Activated CD4-positive, alpha-beta memory T cell treated with anti-CD3 and anti-CD28 coated beads for 36 hours (primary cell): ENCODE measurements around the gene TAF7L. TPM values are rescaled to one million over a fixed set of nuclear protein-coding genes. Genes with fewer than 3 reads are reported as not detected.
"Not testable (repeated sequence)": the region's sequence is repeated elsewhere in the genome, so short reads cannot be mapped to it uniquely, and the experiment has no call there.

Source experiments
- CTCF ChIA-PET: fragments of 350-600 bp; sonication (Branson Sonifier 250); formaldehyde crosslinking; loops from one replicate; lab custom pipeline; 2021; ENCODE audit warnings: antibody characterized with exemption, inconsistent platforms; lab: Charles Lee
- POLR2A ChIA-PET: fragments of 350-600 bp; sonication (Branson Sonifier 250); formaldehyde crosslinking; loops from one replicate; lab custom pipeline; 2021; ENCODE audit warnings: antibody characterized with exemption; lab: Charles Lee
- DNase-seq: peaks from one replicate; pipeline ENCODE4 v3.0.0-alpha.2; 2020
- H3K27ac Mint-ChIP-seq: one replicate; pipeline ENCODE4 v1.8.0; 2021; ENCODE audit warnings: mixed read lengths
- H3K27me3 Mint-ChIP-seq: one replicate; pipeline ENCODE4 v1.8.0; 2021; ENCODE audit warnings: mixed read lengths
- H3K36me3 Mint-ChIP-seq: one replicate; pipeline ENCODE4 v1.8.0; 2021; ENCODE audit warnings: mixed read lengths
- H3K4me1 Mint-ChIP-seq: one replicate; pipeline ENCODE4 v1.8.0; 2021; ENCODE audit warnings: low read depth, mixed read lengths
- H3K4me3 Mint-ChIP-seq: one replicate; pipeline ENCODE4 v1.8.0; 2021; ENCODE audit warnings: mild to moderate bottlenecking, mixed read lengths
- H3K9me3 Mint-ChIP-seq: one replicate; pipeline ENCODE4 v1.8.0; 2021; ENCODE audit warnings: mixed read lengths
- intact Hi-C: fragments of 100-400 bp; cut with micrococcal nuclease; formaldehyde crosslinking; loops from one replicate; pipeline ENCODE4 v1.15.1; 2023
- total RNA-seq, 2 experiments: library from RNA; stranded (reverse); gene quantifications; one replicate each; pipeline ENCODE4 v1.2.3, GENCODE V29; 2021

Gene TAF7L, protein sequence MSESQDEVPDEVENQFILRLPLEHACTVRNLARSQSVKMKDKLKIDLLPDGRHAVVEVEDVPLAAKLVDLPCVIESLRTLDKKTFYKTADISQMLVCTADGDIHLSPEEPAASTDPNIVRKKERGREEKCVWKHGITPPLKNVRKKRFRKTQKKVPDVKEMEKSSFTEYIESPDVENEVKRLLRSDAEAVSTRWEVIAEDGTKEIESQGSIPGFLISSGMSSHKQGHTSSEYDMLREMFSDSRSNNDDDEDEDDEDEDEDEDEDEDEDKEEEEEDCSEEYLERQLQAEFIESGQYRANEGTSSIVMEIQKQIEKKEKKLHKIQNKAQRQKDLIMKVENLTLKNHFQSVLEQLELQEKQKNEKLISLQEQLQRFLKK
- not detected for total RNA-seq

DNA sequence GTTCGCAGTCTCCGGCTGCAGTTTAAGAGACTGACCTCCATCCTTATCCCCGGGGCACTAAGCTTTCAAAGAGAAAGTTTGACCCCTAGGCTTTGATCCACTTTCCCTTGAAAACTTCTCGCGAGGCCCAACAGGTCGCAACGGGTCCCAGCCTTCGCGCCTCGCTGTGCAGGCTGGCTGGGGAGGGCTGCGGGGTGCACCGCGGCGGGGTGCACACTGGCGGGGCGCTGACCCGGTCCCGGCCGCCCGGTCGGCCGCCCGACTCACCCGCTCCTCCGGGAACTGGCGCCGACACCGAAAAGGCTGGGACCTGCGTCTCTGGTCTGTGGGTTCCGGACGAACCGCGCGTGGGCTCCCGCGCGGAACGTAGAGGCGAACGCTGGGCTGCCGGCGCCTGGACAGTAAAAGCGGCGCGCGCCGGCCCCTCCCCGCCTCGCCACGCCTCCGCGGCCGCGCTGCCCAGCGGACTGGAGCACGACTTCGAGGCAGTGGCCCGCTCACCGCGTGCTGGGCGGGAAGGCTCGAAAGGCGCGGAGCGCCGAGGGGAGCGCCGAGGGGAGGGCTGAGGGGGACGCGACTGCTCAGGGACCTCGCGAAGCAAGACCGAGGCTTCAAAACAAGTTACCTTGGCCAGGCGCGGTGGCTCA lies at the start of gene TAF7L:
Gene TAF7L (minus strand): TSS at position 378 of the 647 bp plus-strand sequence. CDS start 3,791 bp downstream, outside the sequence.
- H3K9me3 Mint-ChIP-seq = no peaks in the 10 kb centered on the region
- intact Hi-C loops = no loop called here
- POLR2A ChIA-PET = interaction anchor here (0.6 kb wide), 1 partner anchor 295 kb away, joined by 7 read pairs; no protein-coding TSS in a partner anchor
- DNase-seq = no peak
- peaks cover 3% of the 10 kb centered on the region for H3K27me3 Mint-ChIP-seq
- H3K4me3 Mint-ChIP-seq = no peak within 1 kb of the TSS
- CTCF ChIA-PET = no interaction called here
- no peaks in the 10 kb centered on the region for H3K36me3 Mint-ChIP-seq
- H3K4me1 Mint-ChIP-seq = no peaks in the 10 kb centered on the region
- no peak within 1 kb of the TSS for H3K27ac Mint-ChIP-seq

GRCh38 chrX:101337776-101338271 lies 46.7 kb upstream of the TAF7L start:
- no peak for DNase-seq
- POLR2A ChIA-PET = no interaction called here
- CTCF ChIA-PET = no interaction called here

DNA sequence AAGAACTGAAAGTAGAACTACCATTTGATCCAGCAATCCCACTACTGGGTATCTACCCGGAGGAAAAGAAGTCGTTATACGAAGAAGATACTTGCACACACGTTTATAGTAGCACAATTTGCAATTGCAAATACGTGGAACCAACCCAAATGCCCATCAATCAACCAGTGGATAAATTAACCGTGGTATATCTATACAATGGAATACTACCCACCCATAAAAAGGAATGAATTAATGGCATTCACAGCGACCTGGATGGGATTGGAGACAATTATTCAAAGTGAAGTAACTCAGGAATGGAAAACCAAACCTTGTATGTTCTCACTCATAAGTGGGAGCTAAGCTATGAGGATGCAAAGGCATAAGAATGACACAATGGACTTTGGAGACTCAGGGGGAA lies 43.2 kb upstream of the TAF7L start:
- H3K27me3 Mint-ChIP-seq, H3K9me3 Mint-ChIP-seq, intact Hi-C loops, H3K4me1 Mint-ChIP-seq, H3K36me3 Mint-ChIP-seq, DNase-seq, CTCF ChIA-PET, H3K27ac Mint-ChIP-seq, H3K4me3 Mint-ChIP-seq, POLR2A ChIA-PET: not testable (repeated sequence)

More at GRCh38 chrX:101337776-101338271, 46.7 kb upstream of the TAF7L start:
- no peaks in the 10 kb centered on the region for H3K36me3 Mint-ChIP-seq
- peaks cover 1% of the 10 kb centered on the region for H3K4me1 Mint-ChIP-seq
- intact Hi-C loops = no loop called here
- H3K4me3 Mint-ChIP-seq = no peak overlapping the region
- H3K9me3 Mint-ChIP-seq = no peaks in the 10 kb centered on the region
- no peak overlapping the region for H3K27ac Mint-ChIP-seq
- H3K27me3 Mint-ChIP-seq = no peaks in the 10 kb centered on the region

- H3K27me3 Mint-ChIP-seq, H3K4me3 Mint-ChIP-seq, CTCF ChIA-PET, H3K9me3 Mint-ChIP-seq, H3K36me3 Mint-ChIP-seq, H3K27ac Mint-ChIP-seq, intact Hi-C loops, H3K4me1 Mint-ChIP-seq, DNase-seq, POLR2A ChIA-PET: not testable (repeated sequence)
Observed at GRCh38 chrX:101326600-101326999, 35.5 kb upstream of the TAF7L start.

DNA sequence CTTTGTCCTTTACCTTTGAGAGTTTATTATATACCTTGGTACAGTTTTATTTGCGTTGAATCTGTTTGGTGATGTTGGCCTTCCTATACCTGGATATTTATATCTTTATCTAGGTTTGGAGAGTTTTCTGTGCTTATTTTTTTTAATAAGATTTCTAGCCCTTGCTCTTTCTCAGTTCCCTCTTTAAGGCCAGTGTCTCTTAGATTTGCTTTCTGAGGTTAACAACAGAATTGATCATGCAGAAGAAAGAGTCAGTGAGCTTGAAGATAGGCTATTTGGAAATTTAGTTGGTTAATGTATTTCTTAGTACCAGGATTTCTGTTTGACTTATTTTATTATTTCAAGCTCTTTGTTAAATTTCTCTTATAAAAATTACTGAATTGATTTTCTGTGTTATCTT lies 12.7 kb upstream of the TAF7L start:
- no peaks in the 10 kb centered on the region for H3K9me3 Mint-ChIP-seq
- H3K36me3 Mint-ChIP-seq = no peaks in the 10 kb centered on the region
- ChIA-PET CTCF (no interaction called here), POLR2A (no interaction called here)
- no peaks in the 10 kb centered on the region for H3K27me3 Mint-ChIP-seq
- H3K4me1 Mint-ChIP-seq = no peaks in the 10 kb centered on the region
- no peak overlapping the region for H3K27ac Mint-ChIP-seq
- no peak for DNase-seq
- intact Hi-C loops = no loop called here
- H3K4me3 Mint-ChIP-seq = no peak overlapping the region

- POLR2A ChIA-PET = not testable (repeated sequence)
Observed at GRCh38 chrX:101295603-101296002, 4.5 kb upstream of the TAF7L start.

GRCh38 chrX:101287402-101287801 lies 3.7 kb downstream of the TAF7L start:
- intact Hi-C loops = loop anchor here (2.0 to 10.0 kb wide), 2 partner anchors 83 to 393 kb away; no protein-coding TSS in a partner anchor
- Mint-ChIP-seq H3K36me3 (no peaks in the 10 kb centered on the region), H3K9me3 (no peaks in the 10 kb centered on the region), H3K4me1 (no peaks in the 10 kb centered on the region), H3K4me3 (no peak overlapping the region), H3K27me3 (peaks cover 2% of the 10 kb centered on the region), H3K27ac (no peak overlapping the region)
- no peak for DNase-seq
- POLR2A ChIA-PET = no interaction called here
- CTCF ChIA-PET = interaction anchor here (0.6 to 1.3 kb wide), 6 partner anchors 10 to 602 kb away, joined by 3 read pairs; partner anchors contain the start of gene RPL36A

More at GRCh38 chrX:101295603-101296002, 4.5 kb upstream of the TAF7L start:
- DNase-seq, intact Hi-C loops, H3K4me1 Mint-ChIP-seq, H3K36me3 Mint-ChIP-seq, H3K27me3 Mint-ChIP-seq, CTCF ChIA-PET, H3K4me3 Mint-ChIP-seq, H3K9me3 Mint-ChIP-seq, H3K27ac Mint-ChIP-seq: not testable (repeated sequence)

- no peak overlapping the region for H3K4me3 Mint-ChIP-seq
- H3K4me1 Mint-ChIP-seq = no peaks in the 10 kb centered on the region
- H3K27me3 Mint-ChIP-seq = no peaks in the 10 kb centered on the region
- ChIA-PET POLR2A (no interaction called here), CTCF (no interaction called here)
- intact Hi-C loops = no loop called here
- no peaks in the 10 kb centered on the region for H3K36me3 Mint-ChIP-seq
- no peak overlapping the region for H3K27ac Mint-ChIP-seq
- H3K9me3 Mint-ChIP-seq = no peaks in the 10 kb centered on the region
- DNase-seq = no peak
Observed at GRCh38 chrX:101276238-101276637, 14.9 kb downstream of the TAF7L start.

DNA sequence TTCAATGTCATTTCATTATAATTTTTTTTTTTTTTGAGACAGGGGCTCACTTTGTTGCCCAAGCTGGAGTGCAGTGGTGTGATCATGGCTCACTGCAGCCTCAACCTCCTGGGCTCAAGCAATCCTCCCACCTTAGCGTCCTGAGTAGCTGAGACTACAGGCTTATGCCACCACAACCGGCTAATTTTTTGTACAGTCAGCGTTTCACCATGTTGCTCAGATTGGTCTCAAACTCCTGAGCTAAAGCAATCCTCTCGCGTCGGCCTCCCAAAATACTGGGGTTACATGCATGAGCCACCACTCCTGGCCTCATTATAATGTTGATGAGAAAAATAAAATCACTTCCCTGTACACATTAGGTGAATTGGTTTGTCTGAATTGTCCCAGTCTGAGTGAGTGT lies 16.9 kb downstream of the TAF7L start:
- intact Hi-C loops = no loop called here
- Mint-ChIP-seq H3K27me3 (no peaks in the 10 kb centered on the region), H3K4me3 (no peak overlapping the region), H3K4me1 (no peaks in the 10 kb centered on the region), H3K27ac (no peak overlapping the region), H3K9me3 (no peaks in the 10 kb centered on the region), H3K36me3 (no peaks in the 10 kb centered on the region)
- DNase-seq = no peak
- POLR2A ChIA-PET = no interaction called here
- CTCF ChIA-PET = no interaction called here

- Mint-ChIP-seq H3K27me3 (no peaks in the 10 kb centered on the region), H3K4me1 (no peaks in the 10 kb centered on the region), H3K27ac (no peak overlapping the region), H3K9me3 (no peaks in the 10 kb centered on the region), H3K4me3 (no peak overlapping the region), H3K36me3 (no peaks in the 10 kb centered on the region)
- intact Hi-C loops = no loop called here
- CTCF ChIA-PET = no interaction called here
- no peak for DNase-seq
- POLR2A ChIA-PET = no interaction called here
Observed at GRCh38 chrX:101265869-101266428, 25.2 kb downstream of the TAF7L start.

DNA sequence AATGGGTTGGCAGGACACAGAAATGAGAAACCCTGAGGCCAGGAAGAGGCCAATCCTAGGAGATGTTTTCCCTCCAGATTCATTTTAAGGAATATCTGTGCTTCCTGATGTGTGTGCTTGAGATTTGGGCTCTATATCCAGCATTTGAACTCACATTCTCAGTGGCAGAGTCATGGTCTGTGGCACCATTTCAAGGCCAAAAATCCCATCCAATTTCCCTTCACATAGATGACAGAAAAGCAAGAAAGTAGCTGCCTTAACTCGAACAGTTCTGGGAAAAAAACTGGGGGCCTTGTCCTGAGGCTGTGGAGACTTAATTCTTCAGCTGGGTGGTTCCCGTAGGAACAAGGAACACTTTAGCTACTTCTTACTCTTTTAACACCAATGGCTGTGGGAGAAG lies 27.4 kb downstream of the TAF7L start:
- CTCF ChIA-PET = no interaction called here

GRCh38 chrX:101262590-101262989 lies 28.5 kb downstream of the TAF7L start:
- intact Hi-C loops = no loop called here
- CTCF ChIA-PET = no interaction called here
- no peaks in the 10 kb centered on the region for H3K9me3 Mint-ChIP-seq
- H3K4me3 Mint-ChIP-seq = no peak overlapping the region
- POLR2A ChIA-PET = no interaction called here
- peaks cover 3% of the 10 kb centered on the region for H3K4me1 Mint-ChIP-seq
- no peak overlapping the region for H3K27ac Mint-ChIP-seq
- no peaks in the 10 kb centered on the region for H3K27me3 Mint-ChIP-seq
- H3K36me3 Mint-ChIP-seq = no peaks in the 10 kb centered on the region
- DNase-seq = no peak

More for the DNA sequence above, 27.4 kb downstream of the TAF7L start:
- Mint-ChIP-seq H3K9me3 (no peaks in the 10 kb centered on the region), H3K36me3 (no peaks in the 10 kb centered on the region), H3K4me3 (no peak overlapping the region), H3K4me1 (no peaks in the 10 kb centered on the region), H3K27ac (no peak overlapping the region), H3K27me3 (no peaks in the 10 kb centered on the region)
- intact Hi-C loops = no loop called here
- POLR2A ChIA-PET = no interaction called here
- DNase-seq = no peak
